A673 (cell line): Measurements from ENCODE around the gene C21orf58. TPM values are rescaled to one million over a fixed set of nuclear protein-coding genes. Genes with fewer than 3 reads are reported as not detected.

Experiments
- BruUV-seq: library from RNA; stranded (reverse); fragments of 400-500 nt; replicated peaks from 2 replicates; lab custom pipeline; 2021; lab: Mats Ljungman, UMichigan
- CTCF ChIA-PET: fragments of 300-600 bp; sonication (Branson Sonifier 250); formaldehyde crosslinking; loops from one replicate; lab custom pipeline; 2022; ENCODE audit warnings: antibody characterized with exemption; lab: Charles Lee
- POLR2A ChIA-PET: fragments of 300-600 bp; sonication (Branson Sonifier 250); formaldehyde crosslinking; loops from one replicate; lab custom pipeline; 2022; ENCODE audit warnings: antibody characterized with exemption; ENCODE audit not compliant: low non-redundant PET; lab: Charles Lee
- DNase-seq: peaks from one replicate; pipeline ENCODE4 v3.0.0-alpha.2; 2015; ENCODE audit warnings: low spot score
- H3K27ac ChIP-seq: fragments of 200-600 bp; sonication (generic); 2 replicates; pipeline ENCODE4 v1.5.1; 2016; ENCODE audit warnings: mixed run types, low read depth, mild to moderate bottlenecking, mixed read lengths, antibody characterized with exemption, low read length; ENCODE audit not compliant: poor library complexity, severe bottlenecking
- H3K27me3 ChIP-seq: fragments of 200-600 bp; sonication (generic); replicated peaks from 2 replicates; pipeline ENCODE4 v1.6.1; 2017; ENCODE audit warnings: mixed run types, low read depth, mild to moderate bottlenecking, mixed read lengths, antibody characterized with exemption, low read length; ENCODE audit not compliant: insufficient read depth, poor library complexity
- H3K36me3 ChIP-seq: fragments of 200-600 bp; sonication (generic); 2 replicates; pipeline ENCODE4 v1.6.1; 2016; ENCODE audit warnings: mixed run types, mild to moderate bottlenecking, mixed read lengths, antibody characterized with exemption, low read length; ENCODE audit not compliant: insufficient read depth, poor library complexity, severe bottlenecking
- H3K4me1 ChIP-seq: fragments of 200-600 bp; sonication (generic); 2 replicates; pipeline ENCODE4 v1.6.1; 2017; ENCODE audit warnings: mixed run types, mild to moderate bottlenecking, mixed read lengths, antibody characterized with exemption, low read length; ENCODE audit not compliant: insufficient read depth, poor library complexity, severe bottlenecking
- H3K4me3 ChIP-seq: fragments of 200-600 bp; sonication (generic); 2 replicates; pipeline ENCODE4 v1.5.1; 2016; ENCODE audit warnings: low read depth, mixed run types, mild to moderate bottlenecking, mixed read lengths, low read length; ENCODE audit not compliant: poor library complexity, severe bottlenecking
- H3K9me3 ChIP-seq: fragments of 200-600 bp; sonication (generic); 2 replicates; pipeline ENCODE4 v1.6.1; 2016; ENCODE audit warnings: mixed run types, low read depth, mild to moderate bottlenecking, mixed read lengths, antibody characterized with exemption, low read length; ENCODE audit not compliant: poor library complexity, severe bottlenecking
- EZH2 ChIP-seq: fragments of 200-600 bp; sonication (generic); IDR thresholded peaks from 2 replicates; pipeline ENCODE4 v1.6.1; 2017; ENCODE audit warnings: borderline replicate concordance, low read depth, mild to moderate bottlenecking, mixed read lengths, antibody characterized with exemption, low read length; ENCODE audit not compliant: poor library complexity, severe bottlenecking
- intact Hi-C: fragments of 100-400 bp; cut with micrococcal nuclease; formaldehyde crosslinking; loops from one replicate; pipeline ENCODE4 v1.10.0; 2022; ENCODE audit not compliant: unreplicated experiment
- total RNA-seq: library from RNA; stranded (reverse); gene quantifications from 2 replicates; pipeline ENCODE4 v1.2.3, GENCODE V29; 2021
- TF ChIP-seq, protein P1 (sequence below): fragments of 300-800, 200-600 bp; sonication (generic); conservative IDR thresholded peaks from 2 replicates; pipeline ENCODE4 v1.5.1; 2017; ENCODE audit warnings: low read depth, mild to moderate bottlenecking, antibody characterized with exemption, low read length, moderate library complexity, mixed read lengths

Gene C21orf58
- total RNA-seq, 1 experiment from 2014 or later = 41.2 TPM

DNA sequence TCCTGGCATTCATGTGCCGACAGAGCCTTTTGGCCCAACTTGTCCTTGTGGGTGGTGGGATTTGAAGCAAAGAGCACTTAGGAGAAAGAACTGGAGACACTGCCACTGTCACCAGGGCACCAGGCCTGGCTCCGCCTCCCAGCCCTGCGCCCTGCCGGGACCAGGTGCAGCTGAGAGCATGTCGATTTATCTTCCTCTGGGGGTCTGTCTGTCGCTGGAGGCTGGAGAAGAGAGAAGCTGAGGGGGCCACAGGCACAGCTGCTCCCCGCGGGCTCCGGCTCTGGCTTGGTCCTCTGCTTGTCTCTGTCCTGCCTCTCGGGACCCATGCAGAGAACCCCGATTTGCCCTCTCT, 28.5 kb upstream of the C21orf58 start:
- no peaks in the 10 kb centered on the region for H3K27me3 ChIP-seq
- CTCF ChIA-PET = no interaction called here
- no peak for DNase-seq
- no peaks in the 10 kb centered on the region for H3K9me3 ChIP-seq
- peaks cover 59% of the 10 kb centered on the region for H3K36me3 ChIP-seq
- no peaks in the 10 kb centered on the region for H3K4me1 ChIP-seq
- no peak overlapping the region for H3K4me3 ChIP-seq
- intact Hi-C loops = no loop called here
- POLR2A ChIA-PET = no interaction called here
- TF ChIP-seq, protein P1, sequence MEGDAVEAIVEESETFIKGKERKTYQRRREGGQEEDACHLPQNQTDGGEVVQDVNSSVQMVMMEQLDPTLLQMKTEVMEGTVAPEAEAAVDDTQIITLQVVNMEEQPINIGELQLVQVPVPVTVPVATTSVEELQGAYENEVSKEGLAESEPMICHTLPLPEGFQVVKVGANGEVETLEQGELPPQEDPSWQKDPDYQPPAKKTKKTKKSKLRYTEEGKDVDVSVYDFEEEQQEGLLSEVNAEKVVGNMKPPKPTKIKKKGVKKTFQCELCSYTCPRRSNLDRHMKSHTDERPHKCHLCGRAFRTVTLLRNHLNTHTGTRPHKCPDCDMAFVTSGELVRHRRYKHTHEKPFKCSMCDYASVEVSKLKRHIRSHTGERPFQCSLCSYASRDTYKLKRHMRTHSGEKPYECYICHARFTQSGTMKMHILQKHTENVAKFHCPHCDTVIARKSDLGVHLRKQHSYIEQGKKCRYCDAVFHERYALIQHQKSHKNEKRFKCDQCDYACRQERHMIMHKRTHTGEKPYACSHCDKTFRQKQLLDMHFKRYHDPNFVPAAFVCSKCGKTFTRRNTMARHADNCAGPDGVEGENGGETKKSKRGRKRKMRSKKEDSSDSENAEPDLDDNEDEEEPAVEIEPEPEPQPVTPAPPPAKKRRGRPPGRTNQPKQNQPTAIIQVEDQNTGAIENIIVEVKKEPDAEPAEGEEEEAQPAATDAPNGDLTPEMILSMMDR = no peak
- no peak for TF ChIP-seq EZH2
- BruUV-seq = no TSS peak
- H3K27ac ChIP-seq = no peak overlapping the region

DNA sequence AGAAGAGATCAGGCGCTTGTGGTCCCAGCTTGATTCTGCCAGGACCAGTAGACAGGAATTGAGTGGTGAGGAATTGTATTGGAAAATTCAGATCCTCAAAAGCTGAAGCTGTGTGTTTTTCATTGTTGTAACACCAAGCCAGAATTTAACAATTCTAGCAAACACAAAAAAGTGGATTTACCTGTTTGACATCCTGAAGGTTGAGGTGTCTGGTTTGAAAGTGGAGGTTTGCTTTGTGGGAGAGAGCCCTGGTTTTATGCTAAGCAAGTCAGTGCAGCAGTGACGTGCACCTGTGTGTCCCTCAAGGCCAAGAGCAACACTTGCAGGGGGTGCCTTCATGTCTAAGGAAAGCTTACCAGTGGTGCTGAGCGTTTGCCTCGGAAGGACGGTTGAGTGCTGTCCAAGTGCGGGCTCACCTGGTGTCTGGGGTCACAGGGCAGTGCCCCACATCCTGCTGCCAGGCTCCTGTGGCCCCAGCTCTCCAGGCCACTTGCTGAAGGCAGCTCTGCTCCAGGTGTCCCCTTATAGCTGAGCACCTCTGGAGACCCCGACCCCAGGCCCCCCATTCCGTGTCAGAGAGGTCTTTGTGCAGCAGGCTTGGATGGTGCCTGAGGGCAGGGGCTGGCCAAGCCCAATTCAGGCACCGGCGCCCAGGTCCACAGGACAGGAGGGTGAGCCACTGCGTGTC, 27.9 kb upstream of the C21orf58 start:
- ChIA-PET CTCF (no interaction called here), POLR2A (no interaction called here)
- Histone ChIP-seq H3K36me3 (peaks cover 64% of the 10 kb centered on the region), H3K4me1 (no peaks in the 10 kb centered on the region), H3K4me3 (no peak overlapping the region), H3K9me3 (no peaks in the 10 kb centered on the region), H3K27ac (no peak overlapping the region), H3K27me3 (no peaks in the 10 kb centered on the region)
- no peak for DNase-seq
- BruUV-seq = no TSS peak
- intact Hi-C loops = no loop called here
- TF ChIP-seq EZH2 = no peak
- TF ChIP-seq, protein P1 = no peak

DNA sequence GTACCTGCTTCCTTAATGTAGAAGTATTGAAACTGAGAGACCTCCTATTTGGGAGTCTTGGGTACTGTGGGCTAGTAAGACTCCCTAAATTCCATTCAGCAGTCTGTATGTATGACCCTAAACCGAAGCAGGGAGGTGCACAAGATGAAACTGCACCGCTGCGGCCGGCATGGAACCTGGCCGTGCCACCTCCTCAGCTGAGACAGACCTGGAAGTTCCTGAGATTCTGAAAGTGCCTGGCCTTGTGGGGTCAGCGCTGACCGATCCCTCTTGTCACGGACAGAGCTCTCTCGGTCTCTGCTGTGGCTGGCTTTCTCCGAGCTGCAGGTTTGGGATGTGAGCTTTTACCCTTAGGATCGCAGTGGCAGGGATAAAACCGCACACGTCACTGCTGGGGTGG, 27.3 kb upstream of the C21orf58 start:
- Histone ChIP-seq H3K4me1 (no peaks in the 10 kb centered on the region), H3K9me3 (no peaks in the 10 kb centered on the region), H3K36me3 (peaks cover 71% of the 10 kb centered on the region), H3K27ac (no peak overlapping the region), H3K4me3 (no peak overlapping the region), H3K27me3 (no peaks in the 10 kb centered on the region)
- no peak for DNase-seq
- POLR2A ChIA-PET = no interaction called here
- TF ChIP-seq, protein P1 = no peak
- no peak for TF ChIP-seq EZH2
- CTCF ChIA-PET = no interaction called here
- BruUV-seq = no TSS peak
- intact Hi-C loops = no loop called here
